Stimulated activated CD8-positive, alpha-beta memory T cell treated with anti-CD3 and anti-CD28 coated beads, Interleukin-2, amount 100 ng/mL, for 1 hour (primary cell): ENCODE data around the gene RAP1GAP2.
"Not testable (repeated sequence)": the region's sequence is repeated elsewhere in the genome, so short reads cannot be mapped to it uniquely, and the experiment has no call there.

ENCODE experiments used
- DNase-seq, 2 donors: peaks; one replicate each; pipeline ENCODE4 v3.0.0-alpha.2; 2020; ENCODE audit warnings: low read depth in 2 of 2

Gene RAP1GAP2

GRCh38 chr17:3022197-3022596 lies 226.0 kb downstream of the RAP1GAP2 start:
- DNase-seq: no peak

- DNase-seq: no peak
Measured at GRCh38 chr17:3024346-3024745, 228.1 kb downstream of the RAP1GAP2 start.

- DNase-seq: no peak
Measured at GRCh38 chr17:3025421-3026124, 229.3 kb downstream of the RAP1GAP2 start.

- no peak for DNase-seq
Measured at GRCh38 chr17:3026125-3026855, 230.1 kb downstream of the RAP1GAP2 start.

GRCh38 chr17:3026856-3027751 lies 230.9 kb downstream of the RAP1GAP2 start:
- no peak for DNase-seq

GRCh38 chr17:3027786-3028532 lies 231.7 kb downstream of the RAP1GAP2 start:
- DNase-seq: no peak

- no peak for DNase-seq
Measured at GRCh38 chr17:3029213-3029913, 233.1 kb downstream of the RAP1GAP2 start.

GRCh38 chr17:3030096-3030495 lies 233.9 kb downstream of the RAP1GAP2 start:
- DNase-seq: no peak

- DNase-seq: not testable (repeated sequence)
Measured at GRCh38 chr17:3030852-3031470, 234.7 kb downstream of the RAP1GAP2 start.

- no peak for DNase-seq
Measured at GRCh38 chr17:3032258-3033247, 236.3 kb downstream of the RAP1GAP2 start.

GRCh38 chr17:3033248-3033640 lies 237.0 kb downstream of the RAP1GAP2 start:
- DNase-seq: no peak

GRCh38 chr17:3033741-3034577 lies 237.7 kb downstream of the RAP1GAP2 start:
- no peak for DNase-seq

GRCh38 chr17:3034578-3034920 lies 238.3 kb downstream of the RAP1GAP2 start:
- DNase-seq: no peak

GRCh38 chr17:3035256-3035967 lies 239.2 kb downstream of the RAP1GAP2 start:
- no peak for DNase-seq

GRCh38 chr17:3035968-3036280 lies 239.7 kb downstream of the RAP1GAP2 start:
- DNase-seq: no peak

- no peak for DNase-seq
Measured at GRCh38 chr17:3036800-3037199, 240.6 kb downstream of the RAP1GAP2 start.

GRCh38 chr17:3037259-3037658 lies 241.0 kb downstream of the RAP1GAP2 start:
- no peak for DNase-seq

- DNase-seq: no peak
Measured at GRCh38 chr17:3038941-3039340, 242.7 kb downstream of the RAP1GAP2 start.
